Activated gamma-delta T cell treated with Interleukin-2 at 50 U/mL for 16 hours (primary cell): Measurements from ENCODE around the gene DRAM2.
"Not testable (repeated sequence)": the region's sequence is repeated elsewhere in the genome, so short reads cannot be mapped to it uniquely, and the experiment has no call there.

ENCODE experiments used
- DNase-seq: peaks from one replicate; pipeline ENCODE4 v3.0.0-alpha.2; 2020

Gene DRAM2

GRCh38 chr1:111141245-111142220 is 1.6 kb upstream of the DRAM2 start:
- DNase-seq, result no peak

- DNase-seq, result no peak
Measured at GRCh38 chr1:111140680-111140967, 731 bp upstream of the DRAM2 start.

GRCh38 chr1:111139324-111139955 is 453 bp downstream of the DRAM2 start:
- peak; percentile 7 for DNase-seq

- DNase-seq, result no peak
Measured at GRCh38 chr1:111133866-111134265, 6.0 kb downstream of the DRAM2 start.

GRCh38 chr1:111131693-111132092 is 8.2 kb downstream of the DRAM2 start:
- no peak for DNase-seq

- no peak for DNase-seq
Measured at GRCh38 chr1:111129376-111129775, 10.5 kb downstream of the DRAM2 start.

GRCh38 chr1:111127923-111128643 is 11.8 kb downstream of the DRAM2 start:
- no peak for DNase-seq

GRCh38 chr1:111126354-111126753 is 13.5 kb downstream of the DRAM2 start:
- no peak for DNase-seq

- no peak for DNase-seq
Measured at GRCh38 chr1:111116496-111116895, 23.4 kb downstream of the DRAM2 start.

- DNase-seq, result no peak
Measured at GRCh38 chr1:111110197-111110899, 29.5 kb downstream of the DRAM2 start.

GRCh38 chr1:111104981-111105380 is 34.9 kb downstream of the DRAM2 start:
- DNase-seq, result no peak

GRCh38 chr1:111101854-111102642 is 37.8 kb downstream of the DRAM2 start:
- no peak for DNase-seq

- no peak for DNase-seq
Measured at GRCh38 chr1:111099289-111099688, 40.6 kb downstream of the DRAM2 start.

GRCh38 chr1:111097356-111098099 is 42.4 kb downstream of the DRAM2 start:
- no peak for DNase-seq

- DNase-seq, result not testable (repeated sequence)
Measured at GRCh38 chr1:111095421-111095820, 44.5 kb downstream of the DRAM2 start.

- DNase-seq, result no peak
Measured at GRCh38 chr1:111089638-111090037, 50.3 kb downstream of the DRAM2 start.

- DNase-seq, result no peak
Measured at GRCh38 chr1:111085676-111086075, 54.2 kb downstream of the DRAM2 start.

GRCh38 chr1:111084999-111085398 is 54.9 kb downstream of the DRAM2 start:
- no peak for DNase-seq

GRCh38 chr1:111082421-111083203 is 57.3 kb downstream of the DRAM2 start:
- no peak for DNase-seq

GRCh38 chr1:111079329-111079728 is 60.6 kb downstream of the DRAM2 start:
- DNase-seq, result not testable (repeated sequence)

GRCh38 chr1:111077312-111077711 is 62.6 kb downstream of the DRAM2 start:
- not testable (repeated sequence) for DNase-seq
